Hypothalamus (tissue), 51 donors: Measurements from ENCODE around the gene PALLD.
"Not testable (repeated sequence)": the region's sequence is repeated elsewhere in the genome, so short reads cannot be mapped to it uniquely, and the experiment has no call there.

Experiments
- DNase-seq, 51 donors: peaks; one replicate each; lab custom pipeline; 2025; lab: John Stamatoyannopoulos, UW

Gene PALLD

DNA sequence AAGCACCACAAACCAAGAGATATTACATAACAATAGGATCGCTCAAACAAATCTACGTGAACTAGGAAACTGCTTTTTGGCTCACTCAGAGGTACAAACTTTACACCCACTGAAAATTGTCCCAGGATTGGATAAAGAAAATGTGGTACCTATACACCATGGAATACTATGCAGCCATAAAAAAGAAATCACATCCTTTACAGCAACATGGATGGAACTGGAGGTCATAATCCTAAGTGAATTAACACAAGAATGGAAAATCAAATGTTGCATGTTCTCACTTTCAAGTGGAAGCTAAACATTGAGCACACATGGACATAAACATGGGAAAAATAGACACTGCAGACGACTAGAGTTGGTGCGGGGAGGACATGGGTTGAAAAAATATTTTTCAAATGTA lies 305.4 kb downstream of the PALLD start:
- no peak for DNase-seq

DNA sequence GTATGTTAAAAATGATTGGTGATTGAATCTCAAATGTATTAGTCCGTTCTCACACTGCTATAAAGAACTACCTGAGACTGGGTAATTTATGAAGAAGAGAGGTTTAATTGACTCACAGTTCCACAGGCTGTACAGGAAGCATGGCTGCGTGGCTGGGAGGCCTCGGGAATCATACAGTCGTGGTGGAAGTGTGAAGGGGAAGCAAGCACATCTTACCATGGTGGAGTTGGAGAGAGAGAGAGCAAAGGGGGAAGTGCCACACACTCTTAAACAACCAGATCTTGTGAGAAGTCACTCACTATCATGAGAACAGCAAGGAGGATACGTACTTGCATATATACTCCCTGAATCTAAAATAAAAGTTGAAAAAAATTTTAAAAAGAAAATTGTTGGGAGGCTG lies 306.2 kb downstream of the PALLD start:
- DNase-seq: not testable (repeated sequence)

DNA sequence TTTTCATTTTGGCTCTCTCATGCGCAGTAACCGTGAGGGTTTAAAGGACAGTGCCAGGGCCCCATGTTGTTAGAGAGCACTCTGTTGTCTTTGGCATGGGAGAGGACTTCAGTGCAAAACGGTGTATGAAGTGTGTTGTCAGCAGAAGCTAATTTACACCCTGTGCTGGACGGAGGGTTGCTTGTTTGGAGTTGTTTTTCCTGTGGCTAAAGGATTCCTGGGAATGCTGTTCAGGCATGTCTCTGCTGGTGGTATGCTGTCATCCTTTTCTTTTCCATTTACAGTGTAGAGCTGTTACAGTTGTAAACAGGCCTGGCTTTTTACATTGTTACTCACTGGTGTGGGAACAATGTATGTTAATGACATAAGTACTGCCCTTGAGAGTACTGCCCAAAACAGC lies 306.9 kb downstream of the PALLD start:
- DNase-seq: no peak

DNA sequence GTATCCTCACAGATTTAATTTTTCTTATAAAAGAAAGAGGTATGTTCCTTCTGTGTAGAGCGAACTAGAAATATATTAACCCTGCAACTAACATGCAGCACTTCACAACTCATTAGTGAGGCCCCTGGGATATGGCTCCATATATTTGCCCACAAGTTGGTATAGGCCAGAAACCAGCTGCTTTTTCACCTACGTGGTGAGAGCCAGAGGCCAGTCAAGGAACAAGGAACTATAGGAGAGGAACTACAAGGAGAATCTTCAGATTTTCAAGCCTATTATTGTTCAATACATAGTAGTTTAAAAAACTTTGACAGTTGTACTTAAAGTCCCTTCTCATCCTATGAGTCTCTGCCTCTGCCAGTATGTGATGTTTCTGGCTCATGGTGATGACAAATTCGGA lies 307.3 kb downstream of the PALLD start:
- no peak for DNase-seq

DNA sequence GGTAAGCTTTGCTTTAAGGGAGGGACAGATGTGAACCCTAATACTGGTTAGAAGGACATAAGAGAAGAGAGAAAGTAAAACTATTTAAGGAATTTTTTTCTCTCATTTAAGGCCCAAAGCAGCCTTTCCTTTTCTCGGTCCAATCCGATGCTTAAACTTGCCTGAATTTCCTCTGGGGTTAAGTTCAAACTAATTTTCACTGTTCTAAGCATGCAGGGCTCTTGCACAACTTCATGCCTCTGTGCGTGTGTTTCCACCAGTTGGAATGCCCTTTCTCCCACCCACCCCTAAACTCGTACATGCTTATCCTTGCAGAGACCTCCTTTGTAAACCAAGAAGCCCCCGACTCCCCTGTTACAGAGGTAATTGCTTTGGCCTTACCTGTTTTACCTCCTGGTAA lies 308.5 kb downstream of the PALLD start:
- no peak for DNase-seq

DNA sequence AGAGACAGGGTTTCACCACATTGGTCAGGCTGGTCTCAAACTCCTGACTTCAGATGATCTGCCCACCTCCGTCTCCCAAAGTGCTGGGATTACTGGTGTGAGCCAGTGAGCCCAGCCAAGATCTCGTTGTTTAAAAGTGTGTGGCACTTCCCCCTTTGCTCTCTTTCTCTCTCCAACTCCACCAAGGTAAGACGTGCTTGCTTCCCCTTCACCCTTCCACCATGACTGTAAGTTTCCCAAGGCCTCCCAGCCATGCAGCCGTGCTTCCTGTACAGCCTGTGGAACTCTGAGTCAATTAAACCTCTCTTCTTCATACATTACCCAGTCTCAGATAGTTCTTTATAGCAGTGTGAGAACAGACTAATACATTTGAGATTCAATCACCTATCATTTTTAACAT lies 309.4 kb downstream of the PALLD start:
- DNase-seq: not testable (repeated sequence)

DNA sequence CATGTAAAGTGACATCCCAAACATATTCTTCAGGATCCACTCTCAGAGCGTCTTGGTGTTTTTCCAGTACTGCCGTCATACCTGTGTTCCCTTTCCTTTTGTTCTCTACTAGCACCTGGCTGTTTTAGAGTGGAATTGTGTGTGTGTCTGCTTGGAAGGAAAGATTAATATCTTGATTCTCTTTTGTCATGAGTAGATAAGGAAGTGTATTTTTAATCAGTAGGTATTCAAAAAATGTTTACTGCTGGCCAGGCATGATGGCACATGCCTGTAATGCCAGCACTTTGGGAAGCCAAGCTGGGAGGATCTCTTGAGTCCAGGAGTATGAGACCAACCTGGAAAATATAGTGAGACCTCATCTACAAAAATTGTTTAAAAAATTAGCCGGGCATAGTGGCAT lies 314.4 kb downstream of the PALLD start:
- DNase-seq: no peak

DNA sequence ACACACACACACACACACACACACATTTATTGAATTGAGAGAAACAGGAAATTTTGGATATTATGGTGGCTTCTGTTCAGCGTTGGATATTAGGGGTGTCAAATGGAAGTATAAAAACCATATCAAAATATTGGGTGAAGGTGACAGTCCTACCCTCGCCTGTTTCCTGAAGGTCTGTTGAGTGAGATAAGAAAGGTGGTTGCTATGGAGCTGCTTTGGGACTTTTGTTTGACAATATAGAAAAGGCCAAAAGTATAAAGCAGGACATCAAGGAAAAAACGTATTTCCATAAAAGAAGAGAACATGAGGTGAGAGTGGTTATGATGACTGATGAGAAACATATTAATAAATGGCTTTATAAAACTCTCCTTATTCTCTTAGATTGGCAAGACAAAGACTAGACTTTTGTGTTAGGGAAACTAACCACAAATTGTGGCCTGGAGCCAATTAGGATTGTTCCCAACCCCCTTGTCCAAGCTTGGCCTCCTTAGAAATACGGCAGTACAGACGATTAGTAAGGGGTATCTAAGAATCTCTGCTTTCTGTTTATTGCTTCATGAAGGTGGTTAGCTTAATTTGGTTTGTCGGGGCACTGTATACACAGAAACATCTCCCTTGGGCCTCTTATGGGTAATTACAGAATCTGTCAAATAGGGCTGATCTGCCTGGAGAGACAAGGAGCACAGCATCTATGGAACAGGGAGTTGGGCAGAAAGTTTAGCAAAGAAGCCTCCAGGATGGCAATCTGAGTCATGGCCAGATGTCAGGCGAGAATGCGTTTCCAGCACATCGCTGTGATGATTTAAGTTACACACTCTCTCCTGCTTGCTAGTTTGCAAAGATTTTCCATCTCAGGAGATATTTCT lies 315.2 kb downstream of the PALLD start:
- no peak for DNase-seq

DNA sequence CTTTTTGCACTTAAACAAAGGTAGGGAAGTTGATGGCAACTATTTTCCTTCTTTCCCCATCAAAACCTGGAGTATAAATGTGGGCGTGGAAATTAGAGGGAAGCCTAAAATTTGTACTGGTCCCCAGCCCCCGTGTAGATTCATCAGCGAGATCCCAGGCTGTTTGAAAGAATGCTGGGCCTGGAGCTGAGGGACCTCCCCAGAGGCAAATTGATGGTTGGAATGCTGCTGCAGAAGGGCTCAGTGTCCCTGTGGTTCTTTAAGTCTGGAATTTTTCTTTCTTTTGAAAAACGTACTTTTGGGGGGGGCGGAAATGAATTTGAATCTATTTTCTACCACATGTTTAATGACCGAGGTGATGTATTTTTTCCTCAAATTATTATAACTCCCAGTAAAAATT lies 316.0 kb downstream of the PALLD start:
- DNase-seq: no peak

DNA sequence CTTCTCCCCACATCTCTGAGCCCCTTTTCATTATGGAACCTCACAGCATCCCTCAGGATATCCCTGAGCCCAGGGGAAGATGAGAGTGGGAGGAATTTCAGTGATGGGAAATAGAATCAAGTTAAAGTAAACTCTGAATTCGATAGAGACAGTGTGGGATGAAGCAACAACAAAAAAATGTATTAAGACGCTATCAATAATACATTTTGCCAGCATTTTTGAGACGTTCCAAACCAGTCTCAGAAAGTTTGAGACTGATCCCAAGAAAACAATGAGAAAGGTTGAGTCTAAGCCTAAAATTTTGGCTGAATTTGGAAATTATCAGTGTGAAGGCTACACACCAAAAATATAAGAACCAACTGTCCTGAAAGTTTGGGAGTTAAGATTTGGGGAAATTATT lies 317.0 kb downstream of the PALLD start:
- no peak for DNase-seq

DNA sequence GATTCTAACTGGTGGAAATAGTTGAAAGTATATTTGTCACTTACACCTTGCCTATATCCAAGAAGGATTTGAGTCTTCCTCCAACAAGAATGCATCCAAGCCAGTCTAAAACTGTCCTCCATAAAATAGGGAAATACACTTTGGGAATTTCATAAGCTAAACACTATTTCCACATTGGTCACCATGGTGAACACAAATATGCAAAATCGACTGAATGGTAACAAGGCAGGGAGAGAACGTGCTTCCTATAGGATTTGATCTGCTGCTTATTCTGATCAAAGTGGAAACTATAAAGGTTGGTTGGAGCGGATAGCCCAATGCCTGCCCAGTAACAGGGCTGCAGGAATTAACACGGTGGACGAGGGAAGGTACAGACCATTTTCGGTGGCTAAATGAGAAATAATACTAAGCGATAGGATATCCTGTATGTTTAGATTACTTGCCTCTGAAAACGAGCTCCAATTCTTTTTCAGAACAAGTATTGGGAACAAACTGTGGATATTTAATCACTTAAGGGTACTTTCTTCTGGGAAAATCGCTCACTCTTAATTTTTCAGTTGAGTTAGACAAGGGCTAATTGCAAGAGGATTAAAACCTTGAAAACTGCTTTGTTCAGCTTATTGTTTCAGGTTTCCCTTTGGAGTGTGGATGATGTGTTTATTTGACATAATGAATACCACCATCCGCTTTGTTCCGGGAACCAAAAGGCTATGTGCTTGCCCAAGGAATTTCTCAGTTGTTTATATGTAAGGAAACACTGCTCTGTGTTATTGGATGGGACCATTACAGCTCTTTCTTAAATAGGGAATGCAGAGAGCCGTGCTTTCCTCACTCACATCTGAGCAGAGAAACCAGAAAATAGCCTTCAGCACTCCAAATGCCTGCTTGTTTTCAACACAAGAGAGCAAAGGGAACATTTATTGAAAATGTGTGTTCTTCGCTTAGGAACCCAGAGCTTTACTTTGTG lies 318.8 kb downstream of the PALLD start:
- DNase-seq: peak in 2 of 51 donors; percentile 3

DNA sequence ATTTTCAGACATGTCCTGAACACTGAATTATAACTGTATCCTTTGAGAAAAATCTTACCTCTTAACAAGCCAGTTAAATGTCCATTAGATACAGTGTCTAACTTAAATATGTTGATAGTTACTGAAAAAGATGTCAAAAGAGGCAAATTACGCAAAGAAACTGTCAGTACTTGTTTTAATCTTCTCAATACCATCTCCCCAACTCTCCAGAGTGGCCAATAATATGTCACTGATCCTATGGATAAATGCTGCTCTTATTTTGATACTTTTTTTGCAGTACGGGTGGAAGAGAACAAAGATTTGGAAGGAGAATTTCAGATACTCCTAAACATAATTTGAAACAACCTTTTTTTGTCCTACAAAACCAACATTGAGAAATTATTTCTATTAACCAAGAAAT lies 320.5 kb downstream of the PALLD start:
- no peak for DNase-seq

DNA sequence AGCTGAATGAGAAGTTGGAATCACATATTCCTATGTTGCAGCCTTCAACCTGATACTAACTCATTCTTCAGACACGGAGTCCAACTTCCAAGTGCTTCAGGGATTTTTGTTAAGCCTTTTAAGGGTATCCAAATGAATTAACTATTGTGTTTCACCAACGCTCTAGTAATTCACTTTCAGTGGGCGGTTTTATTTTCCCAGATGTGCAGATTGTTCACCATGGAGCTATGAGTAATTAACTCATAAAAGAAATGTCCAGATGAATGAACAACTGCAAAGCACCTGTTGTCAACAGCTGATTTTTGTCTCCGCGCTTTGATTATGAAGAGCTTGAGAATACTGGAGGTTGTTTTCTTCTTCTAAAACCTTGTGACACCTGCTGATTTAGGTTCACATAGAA lies 325.6 kb downstream of the PALLD start:
- DNase-seq: no peak

DNA sequence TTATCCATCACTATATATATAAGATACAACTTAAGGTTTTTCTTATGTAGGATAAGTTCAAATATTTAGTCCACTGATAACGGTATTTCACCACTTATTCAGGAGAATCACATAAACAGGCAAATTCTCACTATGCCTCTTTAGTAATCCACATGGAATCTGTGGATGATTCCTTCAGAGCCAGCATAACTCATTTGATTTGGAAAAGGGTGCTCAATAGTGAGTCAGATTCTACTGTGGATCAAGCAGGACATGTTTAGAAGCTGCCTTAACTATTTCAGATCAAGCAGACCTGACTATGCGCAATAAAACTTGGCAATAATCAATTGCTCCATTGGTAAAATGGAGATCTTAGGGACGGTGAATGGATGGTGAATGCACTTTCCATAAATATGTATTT lies 329.1 kb downstream of the PALLD start:
- no peak for DNase-seq

DNA sequence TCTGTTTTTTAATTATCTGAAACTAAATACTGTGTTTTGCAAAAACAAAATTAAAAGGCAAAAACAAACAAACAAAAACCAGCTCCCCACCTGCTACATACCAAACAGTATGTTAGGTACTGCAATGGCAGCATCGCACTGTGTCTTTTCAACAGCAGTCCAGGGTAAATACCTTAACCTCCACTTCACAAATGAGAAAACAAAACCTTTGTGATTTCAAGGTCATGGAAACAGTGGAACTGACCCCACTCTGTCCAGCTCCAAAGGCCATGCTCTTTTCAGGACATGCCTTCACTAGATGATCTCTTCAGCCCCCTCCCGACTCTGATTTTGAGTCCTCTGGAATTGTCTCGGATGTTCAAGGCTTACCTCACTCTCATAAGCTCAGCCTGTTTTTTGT lies 329.8 kb downstream of the PALLD start:
- no peak for DNase-seq

DNA sequence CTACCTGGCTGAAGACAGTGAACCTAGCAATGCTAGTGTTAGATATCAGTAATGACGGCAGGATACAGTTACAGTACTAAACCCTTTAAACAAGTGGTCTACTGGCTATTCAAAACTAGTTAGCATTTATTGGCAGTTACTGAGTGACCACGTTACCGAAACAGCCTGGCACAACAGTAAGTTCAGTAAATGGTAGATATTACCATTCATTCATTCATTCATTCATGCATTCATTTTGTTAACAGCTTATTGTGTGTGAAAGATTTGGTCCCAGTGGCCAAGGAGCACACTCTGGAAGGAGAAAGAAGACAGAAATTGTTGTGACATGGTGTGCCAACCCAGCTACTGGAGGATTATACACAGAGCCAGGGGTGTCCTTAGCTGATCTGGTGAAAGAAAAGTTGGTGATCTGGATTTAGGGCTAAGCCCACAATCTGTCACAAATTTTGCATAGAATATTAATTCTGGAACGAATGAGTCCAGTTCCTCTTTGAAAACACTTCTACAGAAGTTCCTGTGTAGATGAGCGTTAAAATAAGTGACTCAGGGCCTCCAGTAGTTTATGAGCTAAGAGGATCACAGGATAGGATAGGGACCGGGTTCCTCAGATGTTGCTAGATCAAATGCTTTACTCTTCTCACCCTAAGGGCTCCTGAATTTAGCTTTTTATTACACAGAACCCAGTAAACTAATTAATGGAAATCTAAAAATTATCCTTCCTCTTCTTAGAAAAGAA lies 334.1 kb downstream of the PALLD start:
- DNase-seq: no peak

DNA sequence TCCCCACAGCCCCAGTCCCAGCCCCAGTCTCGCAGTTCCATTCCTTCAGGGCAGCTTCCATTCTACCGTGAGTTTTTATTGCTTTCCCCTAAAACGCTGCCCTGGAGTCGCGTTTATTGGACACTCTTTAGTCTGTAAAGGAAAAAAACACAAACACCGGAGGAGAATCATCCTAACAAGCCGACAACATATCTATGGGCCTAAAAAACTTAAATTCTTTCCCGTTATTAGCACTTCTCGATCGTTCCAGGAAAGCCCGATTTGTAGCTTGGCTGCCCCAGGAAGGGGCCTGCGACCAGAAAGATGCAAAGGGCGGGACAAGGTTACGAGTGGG lies 334.7 kb downstream of the PALLD start:
- peak in 1 of 51 donors; percentile 59 for DNase-seq

DNA sequence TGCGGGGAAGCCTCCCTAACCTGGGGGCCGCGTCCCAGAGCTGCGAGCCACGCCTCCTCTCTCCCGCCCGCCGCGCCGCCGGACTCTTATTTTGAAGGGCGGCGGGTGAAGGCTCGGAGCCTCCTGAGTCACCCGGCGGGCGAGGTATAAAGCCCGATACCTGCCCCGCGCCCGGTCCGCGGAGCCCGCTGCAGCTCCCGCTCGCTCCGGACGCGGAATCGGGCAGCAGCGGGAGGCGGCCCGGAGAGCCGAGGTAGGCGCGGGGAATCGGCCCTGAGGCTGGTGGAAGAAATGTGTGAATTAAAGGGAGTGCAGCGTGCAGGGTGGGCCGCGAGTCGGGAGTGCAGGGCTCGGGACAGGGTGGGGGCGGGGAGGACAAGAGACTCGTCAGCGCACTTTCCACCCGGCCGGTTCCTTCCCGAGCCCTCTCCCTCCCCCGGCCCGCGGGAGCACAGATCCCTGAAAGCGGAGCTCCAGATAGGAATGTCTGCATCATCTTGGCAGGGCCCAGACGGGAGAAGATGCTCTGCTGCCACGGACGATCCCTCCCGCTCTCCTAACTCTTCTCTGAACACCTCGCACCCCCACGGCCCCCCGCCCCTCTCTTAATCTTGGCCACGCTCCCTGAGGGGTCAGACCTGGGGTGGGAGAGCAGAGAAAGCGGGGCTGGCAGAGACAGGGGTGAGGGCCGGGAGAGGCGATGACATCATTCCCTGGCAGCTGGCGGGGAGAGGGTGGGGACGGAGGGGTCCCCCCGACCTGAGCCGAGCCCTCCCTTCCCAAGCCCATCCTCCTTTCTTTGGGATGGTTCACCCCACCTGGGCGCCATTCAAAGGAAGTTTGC lies 335.3 kb downstream of the PALLD start:
- DNase-seq: peak in 49 of 51 donors; percentile 2 to 77 (median 54)

DNA sequence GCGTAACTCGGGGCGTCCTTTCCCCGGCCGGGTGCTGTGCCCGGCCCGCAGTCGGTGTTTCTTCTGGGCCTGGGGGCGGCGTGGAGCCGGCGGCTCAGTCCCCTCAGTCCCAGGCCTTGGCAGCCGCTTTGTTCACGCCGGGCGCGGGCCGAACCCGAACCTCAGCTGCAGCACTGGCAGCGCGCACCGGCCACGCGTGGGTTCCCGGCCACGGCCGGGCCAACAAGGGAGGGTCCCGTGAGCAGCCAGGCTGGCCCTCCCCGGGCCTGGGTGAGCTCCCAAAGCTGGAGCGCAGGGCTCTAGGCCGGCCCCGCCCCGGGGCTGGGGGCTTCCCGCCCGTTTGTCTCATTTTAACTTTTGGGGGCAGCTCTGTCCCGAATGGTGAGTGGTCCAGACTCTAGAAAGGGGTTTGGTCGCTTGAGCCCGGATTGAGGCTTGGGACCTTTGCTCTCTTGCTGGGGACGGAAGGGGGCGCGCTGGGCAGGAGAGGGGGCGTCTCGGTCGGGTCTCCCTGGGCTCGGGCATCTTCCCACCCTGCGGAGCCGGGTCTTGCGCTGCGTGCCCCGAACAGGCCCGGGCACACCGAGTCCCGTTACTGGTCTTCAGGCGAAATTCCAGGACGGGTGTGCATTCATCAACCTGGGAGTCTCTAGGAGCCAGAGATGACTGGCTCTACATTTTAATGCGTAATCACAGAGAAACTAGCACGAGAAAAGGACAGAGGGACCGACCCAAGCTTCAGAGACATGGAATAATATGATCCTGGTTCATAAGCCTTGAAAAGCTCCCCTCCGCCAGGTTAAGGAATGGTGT lies 336.1 kb downstream of the PALLD start:
- peak in 41 of 51 donors; percentile 4 to 65 (median 39) for DNase-seq
